ENCODE measurements around the gene FRAT1.
"Not testable (repeated sequence)": the region's sequence is repeated elsewhere in the genome, so short reads cannot be mapped to it uniquely, and the experiment has no call there.

FRAT1 gene

GRCh38 chr10:97318772-97319651 is at the start of gene FRAT1:
Gene FRAT1 (plus strand): TSS chr10:97319271. CDS start chr10:97319454, 183 bp downstream.
- in situ Hi-C loops (cut with HindIII; ENCODE audit: low sequenced_read_pairs) = no loop called here

DNA sequence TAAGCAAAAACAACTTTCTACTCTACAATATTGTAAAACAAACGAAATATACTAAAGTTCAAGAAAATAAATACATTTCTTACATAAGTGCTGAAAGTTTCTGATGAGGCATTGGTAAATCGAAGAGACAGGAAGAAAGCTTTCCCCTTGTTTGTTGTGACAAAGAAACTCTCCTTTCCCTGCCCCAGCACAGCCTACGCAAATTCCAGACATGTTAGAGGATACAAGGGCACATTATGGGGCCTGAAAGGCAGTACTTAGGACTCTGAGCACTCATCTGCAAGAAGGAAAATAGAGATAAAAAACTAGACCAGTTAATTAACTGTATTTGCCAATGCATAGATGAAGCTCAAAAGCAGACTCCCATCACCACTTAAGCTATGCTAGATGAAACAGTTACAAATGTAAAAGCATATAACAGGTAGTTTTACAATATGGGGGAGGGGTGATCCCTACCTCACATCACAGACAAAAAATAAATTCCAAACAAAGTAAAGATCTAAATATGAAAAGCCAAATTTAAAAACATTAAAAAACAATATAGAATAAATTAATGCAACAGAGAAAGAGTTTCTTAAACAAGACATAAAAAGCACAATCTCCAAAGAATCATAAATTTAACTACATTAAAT is 48.4 kb upstream of the FRAT1 start:
- in situ Hi-C loops (cut with HindIII; ENCODE audit: low sequenced_read_pairs) = no loop called here

DNA sequence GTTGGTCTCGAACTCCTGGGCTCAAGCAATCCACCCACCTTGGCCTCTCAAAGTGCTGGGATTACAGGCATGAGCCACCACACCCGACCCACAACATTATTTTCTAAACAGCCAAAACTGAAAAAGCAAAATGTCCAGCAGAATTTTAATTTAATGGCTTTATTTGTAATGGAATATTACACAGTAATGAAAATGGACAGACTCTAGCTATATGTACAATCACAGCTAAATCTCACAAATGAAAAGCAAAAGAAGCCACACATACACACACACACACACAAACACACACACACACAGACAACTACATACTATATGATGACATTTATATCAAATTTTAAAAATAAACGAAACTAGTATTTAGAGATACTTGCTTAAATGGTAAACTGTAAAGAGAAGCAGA is 45.4 kb upstream of the FRAT1 start:
- in situ Hi-C loops (cut with HindIII; ENCODE audit: low sequenced_read_pairs) = no loop called here

DNA sequence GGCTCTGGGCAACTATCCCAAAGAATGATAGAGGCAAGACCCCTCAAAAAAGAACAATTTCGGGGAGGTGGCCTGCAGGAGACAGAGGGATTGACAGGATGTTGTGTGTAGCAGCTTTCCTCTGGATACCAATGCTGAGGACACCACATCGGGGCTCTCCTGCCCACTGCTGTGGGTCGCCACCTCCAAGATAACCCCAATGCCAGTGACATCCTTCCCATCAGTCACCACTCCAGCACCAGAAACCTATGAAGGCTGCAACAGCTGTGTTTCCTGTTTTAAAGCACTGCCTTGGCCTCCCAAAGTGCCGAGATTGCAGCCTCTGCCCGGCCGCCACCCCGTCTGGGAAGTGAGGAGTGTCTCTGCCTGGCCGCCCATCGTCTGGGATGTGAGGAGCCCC is 44.2 kb upstream of the FRAT1 start:
- in situ Hi-C loops (cut with HindIII; ENCODE audit: low sequenced_read_pairs) = no loop called here

GRCh38 chr10:97277551-97277950 is 41.5 kb upstream of the FRAT1 start:
- in situ Hi-C loops (cut with HindIII; ENCODE audit: low sequenced_read_pairs) = no loop called here

DNA sequence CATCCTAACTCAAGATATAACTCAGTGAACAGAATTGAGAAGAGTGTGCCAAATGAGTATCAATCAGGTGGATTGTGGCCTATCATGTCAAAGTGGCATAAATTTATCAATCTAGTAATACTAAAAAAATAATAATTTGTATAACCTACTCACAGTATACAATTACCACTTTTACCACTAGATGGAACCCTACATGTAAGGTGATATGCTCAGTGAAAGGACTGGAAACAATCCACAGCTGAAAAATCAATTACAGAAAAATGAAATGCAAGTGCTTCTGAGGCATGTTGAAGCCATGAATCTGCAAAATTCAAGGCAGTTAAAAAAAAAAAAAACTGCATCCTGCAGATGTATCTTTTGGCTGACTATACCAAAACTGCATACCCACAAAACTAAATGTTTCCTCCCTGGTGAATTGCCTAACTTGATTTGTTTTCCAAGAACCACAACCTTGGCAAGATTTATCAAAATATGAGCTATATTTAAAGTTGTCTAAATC is 40.5 kb upstream of the FRAT1 start:
- in situ Hi-C loops (cut with HindIII; ENCODE audit: low sequenced_read_pairs) = no loop called here

- in situ Hi-C loops (cut with HindIII; ENCODE audit: low sequenced_read_pairs) = no loop called here
Observed at GRCh38 chr10:97279121-97279815, 39.8 kb upstream of the FRAT1 start.

GRCh38 chr10:97280783-97281182 is 38.3 kb upstream of the FRAT1 start:
- in situ Hi-C loops (cut with HindIII; ENCODE audit: low sequenced_read_pairs) = no loop called here

DNA sequence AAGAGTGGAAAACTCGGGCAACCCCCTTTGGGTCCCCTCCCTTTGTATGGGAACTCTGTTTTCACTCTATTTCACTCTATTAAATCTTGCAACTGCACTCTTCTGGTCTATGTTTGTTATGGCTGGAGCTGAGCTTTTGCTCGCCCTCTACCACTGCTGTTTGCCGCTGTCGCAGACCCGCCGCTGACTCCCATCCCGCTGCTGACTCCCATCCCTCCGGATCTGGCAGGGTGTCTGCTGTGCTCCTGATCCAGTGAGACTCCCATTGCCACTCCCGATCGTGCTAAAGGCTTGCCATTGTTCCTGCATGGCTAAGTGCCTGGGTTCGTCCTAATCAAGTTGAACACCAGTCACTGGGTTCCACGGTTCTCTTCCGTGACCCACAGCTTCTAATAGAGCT is 29.0 kb upstream of the FRAT1 start:
- in situ Hi-C loops (cut with HindIII; ENCODE audit: low sequenced_read_pairs) = not testable (repeated sequence)

- in situ Hi-C loops (cut with HindIII; ENCODE audit: low sequenced_read_pairs) = not testable (repeated sequence)
Observed at GRCh38 chr10:97290576-97291356, 28.3 kb upstream of the FRAT1 start.

- in situ Hi-C loops (cut with HindIII; ENCODE audit: low sequenced_read_pairs) = no loop called here
Observed at GRCh38 chr10:97291357-97292096, 27.5 kb upstream of the FRAT1 start.

DNA sequence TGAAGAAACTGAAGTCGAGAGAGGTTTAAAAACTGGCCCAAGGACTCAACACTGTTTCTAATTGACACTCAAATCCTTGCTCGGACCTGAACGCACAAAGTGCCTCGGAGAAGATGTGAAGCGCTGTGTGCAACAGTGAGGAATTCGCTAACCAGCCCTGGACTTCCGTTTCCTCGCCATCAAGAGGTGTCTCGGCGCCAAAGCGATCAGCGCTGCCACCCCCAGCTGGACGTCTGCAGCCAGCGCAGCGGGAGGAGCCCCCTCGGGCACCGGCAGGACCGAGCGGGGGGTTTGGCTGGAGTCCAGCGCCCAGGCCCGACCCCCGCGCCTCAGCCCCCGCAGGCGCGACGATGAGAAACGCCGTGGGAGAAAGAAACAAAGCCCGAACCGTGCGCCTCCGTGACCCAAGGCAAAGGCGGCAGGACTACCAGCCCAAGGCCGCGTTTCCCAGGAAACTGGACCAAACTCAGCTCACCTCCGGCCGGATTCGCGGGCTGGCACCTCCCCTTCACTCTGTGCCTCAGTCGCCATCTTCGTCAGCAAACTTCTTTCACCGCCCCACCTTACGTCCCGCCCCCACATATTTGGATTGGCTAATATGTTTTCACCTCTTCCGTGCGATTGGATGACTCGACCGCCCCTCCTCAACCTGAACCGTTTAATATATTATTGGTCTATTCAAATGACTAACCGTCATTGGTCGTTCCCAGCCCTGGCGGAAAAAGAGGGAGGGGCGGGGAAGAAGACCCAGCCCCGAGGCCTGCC is 26.8 kb upstream of the FRAT1 start, which contains the start of gene ARHGAP19:
ARHGAP19 (minus strand) TSS at position 541 of the 765 bp plus-strand sequence; CDS start at position 531, 10 bp downstream.
- in situ Hi-C loops (cut with HindIII; ENCODE audit: low sequenced_read_pairs) = no loop called here

- in situ Hi-C loops (cut with HindIII; ENCODE audit: low sequenced_read_pairs) = no loop called here
Observed at GRCh38 chr10:97292862-97293198, 26.2 kb upstream of the FRAT1 start.

DNA sequence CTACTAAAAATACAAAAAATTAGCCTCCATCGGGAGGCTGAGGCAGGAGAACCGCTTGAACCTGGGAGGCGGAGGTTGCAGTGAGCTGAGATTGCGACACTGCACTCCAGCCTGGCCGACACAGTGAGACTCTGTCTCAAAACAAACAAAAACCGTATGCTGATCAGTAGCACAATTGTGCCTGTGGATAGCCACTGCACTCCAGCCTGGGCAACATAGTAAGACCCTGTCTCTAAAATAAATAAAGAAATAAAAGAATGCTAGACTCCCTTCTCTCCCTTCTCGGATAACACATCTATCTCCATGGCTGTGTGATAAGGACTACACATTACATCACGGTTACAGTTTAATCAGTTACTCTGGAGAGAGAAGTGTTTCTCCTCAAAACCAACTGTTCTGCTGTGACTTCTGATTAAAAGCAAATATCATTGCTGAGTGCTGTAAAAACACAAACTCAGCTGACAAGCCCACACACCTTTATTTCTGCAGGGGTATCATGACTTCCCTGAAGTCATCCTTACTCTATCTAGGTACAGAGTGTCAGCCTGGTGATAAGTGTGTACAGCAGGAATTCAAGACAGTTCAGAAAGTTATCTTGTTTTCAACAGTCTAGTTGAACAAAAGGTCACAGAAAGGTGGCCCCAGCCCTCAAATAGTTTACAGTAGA is 21.4 kb upstream of the FRAT1 start:
- in situ Hi-C loops (cut with HindIII; ENCODE audit: low sequenced_read_pairs) = no loop called here

- in situ Hi-C loops (cut with HindIII; ENCODE audit: low sequenced_read_pairs) = no loop called here
Observed at GRCh38 chr10:97298223-97298571, 20.9 kb upstream of the FRAT1 start.

- in situ Hi-C loops (cut with HindIII; ENCODE audit: low sequenced_read_pairs) = no loop called here
Observed at GRCh38 chr10:97300980-97301379, 18.1 kb upstream of the FRAT1 start.

DNA sequence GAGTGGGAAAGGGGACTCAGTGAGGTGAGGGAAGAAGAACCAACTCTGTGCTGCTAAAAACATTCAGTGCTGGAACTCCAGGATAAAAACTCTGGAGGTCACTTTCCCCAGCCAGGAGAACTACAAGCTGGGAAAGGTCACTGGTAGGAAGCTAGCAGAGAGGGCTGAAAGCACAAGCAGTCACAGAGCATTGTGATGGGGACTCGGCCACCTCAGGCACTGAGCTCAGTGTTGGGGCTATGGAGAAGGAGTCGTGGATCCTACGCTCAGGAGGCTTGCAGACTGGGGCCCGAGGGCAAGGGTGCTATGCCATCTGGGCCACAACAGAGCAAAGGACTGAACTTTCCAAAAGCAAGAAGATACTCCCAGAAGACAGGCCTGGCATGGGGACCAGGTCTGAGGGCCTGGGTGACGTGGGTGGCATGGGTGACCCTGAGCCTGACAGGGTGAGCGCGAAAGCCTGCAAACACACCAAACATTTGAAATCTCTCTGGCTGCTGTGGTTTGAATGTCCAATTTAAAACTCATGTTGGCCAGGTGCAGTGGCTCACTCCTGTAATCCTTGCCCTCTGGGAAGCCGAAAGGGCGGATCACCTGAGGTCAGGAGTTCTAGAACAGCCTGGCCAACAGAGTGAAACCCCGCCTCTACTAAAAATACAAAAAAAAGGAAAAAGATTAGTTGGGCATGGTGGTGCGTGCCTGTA is 16.8 kb upstream of the FRAT1 start:
- in situ Hi-C loops (cut with HindIII; ENCODE audit: low sequenced_read_pairs) = no loop called here

GRCh38 chr10:97307441-97307840 is 11.6 kb upstream of the FRAT1 start:
- in situ Hi-C loops (cut with HindIII; ENCODE audit: low sequenced_read_pairs) = no loop called here

Measured in endothelial cell of hepatic sinusoid (primary cell).